Fibroblast of the aortic adventitia (primary cell): ENCODE results near the gene REXO5. TPM values are rescaled to one million over a fixed set of nuclear protein-coding genes. Genes with fewer than 3 reads are reported as not detected.

Source experiments
- DNase-seq: peaks from one replicate; pipeline ENCODE4 v3.0.0-alpha.2; 2010; ENCODE audit warnings: low read depth
- H3K4me3 ChIP-seq: 2 replicates; pipeline ENCODE4 v1.5.1; 2011; ENCODE audit warnings: low read depth, mild to moderate bottlenecking, control low read depth, low read length, moderate library complexity
- CTCF ChIP-seq: IDR thresholded peaks from 2 replicates; pipeline ENCODE4 v1.5.1; 2011; ENCODE audit warnings: mild to moderate bottlenecking, low read length, control low read depth, inconsistent platforms; ENCODE audit not compliant: insufficient read depth
- total RNA-seq: library from RNA; depleted of rRNA; stranded (reverse); fragments of >200 nt; gene quantifications from 2 replicates; pipeline ENCODE4 v1.2.3, GENCODE V29; 2012; ENCODE audit warnings: low replicate concordance

REXO5 gene
- total RNA-seq, 1 donor, result 12.4 TPM

GRCh38 chr16:20878682-20879147 is 72.4 kb downstream of the REXO5 start:
- no peak for TF ChIP-seq CTCF
- H3K4me3 ChIP-seq, result no peak overlapping the region
- no peak for DNase-seq

DNA sequence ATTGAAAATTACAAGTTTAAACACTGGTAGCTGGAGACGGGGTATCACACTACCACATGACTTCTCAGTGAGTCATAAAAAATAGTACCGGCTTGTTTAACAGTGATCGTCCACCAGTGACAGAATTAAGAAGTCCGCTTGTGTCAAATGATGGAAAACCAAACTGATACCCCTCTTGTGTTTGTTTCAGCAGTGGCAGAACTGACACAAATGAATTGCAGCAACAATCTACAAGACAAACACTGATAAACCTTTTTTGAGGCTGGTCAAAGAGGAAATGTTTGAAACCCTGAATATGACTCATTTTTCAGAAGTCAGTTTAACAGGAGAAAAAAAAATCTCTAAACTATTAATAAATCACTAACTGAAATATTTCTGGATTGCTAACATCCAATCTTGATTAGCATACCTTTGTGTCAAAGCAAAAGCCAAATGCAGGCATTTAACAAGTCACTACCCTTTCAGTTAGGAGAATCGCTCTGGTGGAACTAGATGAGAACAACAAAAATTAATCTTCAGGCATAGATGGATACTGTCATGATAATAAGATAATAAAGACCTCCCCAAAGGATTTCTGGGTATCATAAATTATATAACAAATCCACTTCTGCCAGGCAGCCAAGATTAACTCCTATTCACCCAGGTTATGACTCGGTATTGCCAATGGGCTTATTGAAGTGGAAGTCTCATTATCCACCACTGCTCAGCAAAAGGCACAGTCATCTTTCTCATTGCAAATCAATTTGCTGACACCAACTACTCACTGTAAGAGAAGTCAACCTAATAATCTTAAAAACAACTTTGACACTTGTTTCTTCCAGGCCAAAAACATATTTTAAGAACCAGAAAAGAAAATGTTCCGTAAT is 73.1 kb downstream of the REXO5 start:
- H3K4me3 ChIP-seq, result peak overlapping the region; percentile 22
- TF ChIP-seq CTCF, result no peak
- DNase-seq, result peak; percentile 70

DNA sequence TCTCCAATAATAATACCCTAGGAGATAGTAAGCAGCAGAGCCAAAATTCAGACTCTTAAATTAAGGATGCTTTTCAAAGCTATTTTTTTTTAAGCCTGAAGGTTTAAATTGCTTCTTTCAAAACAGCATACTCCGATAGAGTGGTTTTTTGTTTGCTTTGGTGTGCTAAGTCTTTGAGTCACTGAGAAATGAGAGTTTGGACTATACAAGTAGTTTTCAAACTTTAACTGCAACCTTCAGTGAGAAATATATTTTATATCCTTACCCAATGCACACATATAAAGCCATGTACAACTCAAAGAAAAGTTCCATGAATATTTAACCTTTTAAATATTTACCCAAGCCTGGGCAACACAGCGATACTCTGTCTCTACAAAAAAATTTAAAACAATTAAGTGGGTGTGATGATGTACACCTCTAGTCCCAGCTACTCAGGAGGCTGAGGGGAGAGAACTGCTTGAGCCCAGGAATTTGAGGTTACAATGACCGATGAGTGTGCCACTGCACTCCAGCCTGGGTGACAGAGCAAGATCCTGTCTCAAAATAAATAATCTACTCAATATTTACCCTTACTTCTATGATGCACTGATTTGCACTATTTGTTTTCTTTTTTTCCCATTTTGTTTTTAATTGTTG is 74.7 kb downstream of the REXO5 start:
- no peak for DNase-seq
- TF ChIP-seq CTCF, result no peak

GRCh38 chr16:20881503-20881878 is 75.2 kb downstream of the REXO5 start:
- TF ChIP-seq CTCF, result no peak
- H3K4me3 ChIP-seq, result no peak overlapping the region
- DNase-seq, result no peak

More for the DNA sequence above, 74.7 kb downstream of the REXO5 start:
- H3K4me3 ChIP-seq, result no peak overlapping the region

DNA sequence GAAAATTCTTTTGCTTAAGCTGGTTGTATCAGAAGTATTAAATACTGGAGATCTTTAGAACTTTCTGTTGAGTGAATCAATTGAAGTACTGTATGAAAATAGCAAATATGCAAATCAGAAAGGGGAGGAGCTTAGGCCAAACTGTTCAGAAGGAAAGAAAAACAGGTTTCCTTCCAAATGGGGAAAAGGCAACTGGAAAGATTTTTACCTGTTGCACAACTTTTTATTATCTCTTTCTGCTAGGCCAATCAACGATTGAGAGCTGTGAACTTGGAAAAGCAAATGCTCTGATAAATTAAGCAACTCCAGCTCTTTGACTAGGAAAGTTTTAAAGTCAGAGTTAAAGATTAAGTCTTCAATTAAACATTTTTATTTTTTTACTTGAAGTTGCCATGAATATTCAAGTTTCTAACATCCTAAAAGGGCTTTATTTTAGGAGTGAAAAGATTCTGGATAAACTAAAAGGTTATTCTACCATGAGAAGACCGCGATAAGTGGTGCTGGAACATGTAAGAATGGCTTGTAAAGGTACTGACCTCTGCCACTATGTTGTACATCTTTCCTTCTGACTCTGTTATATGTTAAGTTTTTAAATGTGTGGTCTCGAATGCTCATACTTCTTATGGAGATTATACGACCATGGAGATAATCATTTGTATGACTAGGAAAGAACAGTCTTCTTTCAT is 77.4 kb downstream of the REXO5 start:
- DNase-seq, result peak; percentile 63
- H3K4me3 ChIP-seq, result no peak overlapping the region
- TF ChIP-seq CTCF, result no peak

DNA sequence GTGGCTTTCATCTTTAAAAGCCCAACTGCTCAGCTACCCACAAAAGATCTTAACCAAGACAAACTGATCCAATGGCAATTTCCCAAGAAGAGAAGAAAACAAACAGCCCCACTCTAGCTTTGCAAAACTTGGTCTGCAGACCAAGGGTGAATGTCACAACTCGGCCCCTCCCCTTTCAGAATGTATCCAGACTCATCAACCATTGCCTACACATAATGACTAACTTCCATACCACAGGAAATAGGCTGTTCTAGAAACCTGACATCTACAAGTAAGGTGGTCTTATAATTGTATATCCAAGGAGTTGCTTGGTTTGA is 77.9 kb downstream of the REXO5 start:
- no peak for TF ChIP-seq CTCF
- H3K4me3 ChIP-seq, result no peak overlapping the region
- peak; percentile 70 for DNase-seq
